GM23338 (cell line): ENCODE measurements around the gene RAB22A. TPM values are rescaled to one million over a fixed set of nuclear protein-coding genes. Genes with fewer than 3 reads are reported as not detected.

Experiments used
- ATAC-seq: fragments of 200-7000 bp; cut with Tn5 transposase; 3 replicates; pipeline ENCODE4 v1.9.1; 2020
- DNase-seq: peaks from one replicate; pipeline ENCODE4 v3.0.0-alpha.2; 2015; ENCODE audit warnings: low spot score
- H2AFZ ChIP-seq: fragments of 200-600 bp; sonication (generic); 2 replicates; pipeline ENCODE4 v1.8.0; 2016; ENCODE audit warnings: antibody characterized with exemption, mild to moderate bottlenecking, moderate library complexity
- H3F3A ChIP-seq: fragments of 200-600 bp; sonication (generic); replicated peaks from 2 replicates; pipeline ENCODE4 v1.8.0; 2017; ENCODE audit warnings: antibody characterized with exemption, mixed run types, low read depth
- H3K27ac ChIP-seq: fragments of 200-600 bp; sonication (generic); 2 replicates; pipeline ENCODE4 v1.6.1; 2016; ENCODE audit warnings: low read depth
- H3K27me3 ChIP-seq: fragments of 200-600 bp; sonication (generic); 2 replicates; pipeline ENCODE4 v1.8.0; 2016; ENCODE audit warnings: mild to moderate bottlenecking, mixed run types, moderate library complexity; ENCODE audit not compliant: insufficient read depth
- H3K36me3 ChIP-seq: fragments of 200-600 bp; sonication (generic); 2 replicates; pipeline ENCODE4 v1.8.0; 2016; ENCODE audit warnings: mild to moderate bottlenecking; ENCODE audit not compliant: insufficient read depth
- H3K4me1 ChIP-seq: fragments of 200-600 bp; sonication (generic); 2 replicates; pipeline ENCODE4 v1.8.0; 2016; ENCODE audit warnings: mild to moderate bottlenecking, moderate library complexity; ENCODE audit not compliant: insufficient read depth
- H3K4me2 ChIP-seq: fragments of 200-600 bp; sonication (generic); 2 replicates; pipeline ENCODE4 v1.7.1; 2017; ENCODE audit warnings: mixed run types
- H3K4me3 ChIP-seq: fragments of 200-600 bp; sonication (generic); 2 replicates; pipeline ENCODE4 v1.6.1; 2016; ENCODE audit warnings: mixed run types
- H3K79me2 ChIP-seq: fragments of 200-600 bp; sonication (generic); replicated peaks from 2 replicates; pipeline ENCODE4 v1.8.0; 2017; ENCODE audit warnings: mild to moderate bottlenecking; ENCODE audit not compliant: insufficient read depth
- H3K9me2 ChIP-seq: fragments of 200-600 bp; sonication (generic); 2 replicates; pipeline ENCODE4 v1.8.0; 2017; ENCODE audit not compliant: insufficient read depth
- H4K20me1 ChIP-seq: fragments of 200-600 bp; sonication (generic); replicated peaks from 2 replicates; pipeline ENCODE4 v1.8.0; 2017; ENCODE audit warnings: mild to moderate bottlenecking; ENCODE audit not compliant: insufficient read depth
- H3K27ac Mint-ChIP-seq: 2 replicates; pipeline ENCODE4 v1.8.0; 2020; ENCODE audit warnings: inconsistent platforms, mild to moderate bottlenecking, moderate library complexity, mixed read lengths
- H3K27me3 Mint-ChIP-seq: 3 replicates; pipeline ENCODE4 v1.8.0; 2022; ENCODE audit warnings: low read depth, mild to moderate bottlenecking, moderate library complexity, mixed read lengths, inconsistent platforms; ENCODE audit not compliant: insufficient read depth, poor library complexity
- H3K36me3 Mint-ChIP-seq: 3 replicates; pipeline ENCODE4 v1.8.0; 2021; ENCODE audit warnings: low read depth, mild to moderate bottlenecking, inconsistent platforms, moderate library complexity, mixed read lengths
- H3K4me1 Mint-ChIP-seq: 3 replicates; pipeline ENCODE4 v1.8.0; 2020; ENCODE audit warnings: mild to moderate bottlenecking, inconsistent platforms, mixed read lengths
- H3K4me3 Mint-ChIP-seq: 3 replicates; pipeline ENCODE4 v1.8.0; 2021; ENCODE audit warnings: moderate library complexity, mild to moderate bottlenecking, inconsistent platforms, mixed read lengths
- H3K9me3 Mint-ChIP-seq: 3 replicates; pipeline ENCODE4 v1.8.0; 2020; ENCODE audit warnings: moderate library complexity, mild to moderate bottlenecking, inconsistent platforms, mixed read lengths
- CREB1 ChIP-seq: fragments of 250-450 bp; sonication (Bioruptor Pico); IDR thresholded peaks from 2 replicates; pipeline ENCODE4 v1.5.0; 2020; ENCODE audit warnings: low read depth, mild to moderate bottlenecking, moderate library complexity
- EZH2 ChIP-seq: fragments of 200-600 bp; sonication (generic); IDR thresholded peaks from one replicate; pipeline ENCODE4 v1.8.0; 2017; ENCODE audit warnings: antibody characterized with exemption, mild to moderate bottlenecking, low read depth; ENCODE audit not compliant: unreplicated experiment
- NANOG ChIP-seq: IDR thresholded peaks from 2 replicates; pipeline ENCODE4 v1.6.1; 2016; ENCODE audit warnings: antibody characterized with exemption, borderline replicate concordance
- POLR2AphosphoS5 ChIP-seq: IDR thresholded peaks from 2 replicates; pipeline ENCODE4 v1.6.1; 2016; ENCODE audit warnings: antibody characterized with exemption, low read depth
- REST ChIP-seq: IDR thresholded peaks from one replicate; pipeline ENCODE4 v1.6.1; 2018; ENCODE audit warnings: antibody characterized with exemption; ENCODE audit not compliant: unreplicated experiment
- STAT1 ChIP-seq: IDR thresholded peaks from one replicate; pipeline ENCODE4 v1.6.1; 2016; ENCODE audit warnings: antibody characterized with exemption; ENCODE audit not compliant: unreplicated experiment
- ZNF114 ChIP-seq: fragments of 250-450 bp; sonication (Bioruptor Pico); IDR thresholded peaks from 2 replicates; pipeline ENCODE4 v1.5.0; 2020; ENCODE audit warnings: mild to moderate bottlenecking, moderate library complexity
- ZNF331 ChIP-seq: fragments of 250-450 bp; sonication (Bioruptor Pico); IDR thresholded peaks from 2 replicates; pipeline ENCODE4 v1.5.0; 2020; ENCODE audit warnings: low read depth, mild to moderate bottlenecking, moderate library complexity
- ZNF462 ChIP-seq: fragments of 250-450 bp; sonication (Bioruptor Pico); IDR thresholded peaks from 2 replicates; pipeline ENCODE4 v1.5.0; 2020; ENCODE audit warnings: mild to moderate bottlenecking, moderate library complexity
- polyA plus RNA-seq: library from polyadenylated mRNA; unstranded; fragments of >200 nt; fragmentation: Nextera tagmentation; extraction: Ambion mirVana; gene quantifications from 2 replicates; pipeline ENCODE4 v1.2.1, GENCODE V29; 2016
- total RNA-seq: library from RNA; depleted of rRNA; stranded (reverse); fragments of >200 nt; shearing (Covaris generic); gene quantifications from 2 replicates; pipeline ENCODE4 v1.2.3, GENCODE V29; 2014
- TF ChIP-seq, protein P1 (sequence below): IDR thresholded peaks from 2 replicates; pipeline ENCODE4 v1.6.1; 2016; ENCODE audit warnings: antibody characterized with exemption

RAB22A gene
- total and polyA plus RNA-seq, 2 experiments from 2014 or later = 3.3 to 6.8 TPM

DNA sequence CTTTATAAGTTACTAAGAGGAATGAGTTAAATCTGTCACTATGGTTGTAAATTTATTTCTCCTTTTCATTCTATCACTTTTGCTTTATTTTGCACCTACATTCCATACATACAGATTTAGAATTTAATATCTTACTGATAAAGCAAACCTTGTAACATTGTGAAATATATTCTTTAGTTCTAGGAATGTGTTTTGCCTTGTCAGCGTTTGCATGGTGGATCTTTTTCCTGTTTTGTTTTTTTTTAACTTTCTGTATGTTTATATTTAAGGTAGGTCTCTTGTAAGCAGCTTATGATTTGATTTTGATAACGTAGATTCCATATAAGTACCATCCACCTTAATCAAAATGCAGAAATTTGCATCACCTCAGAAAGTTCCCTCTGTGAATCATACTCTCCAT, 16.4 kb downstream of the RAB22A start:
- Mint-ChIP-seq H3K27me3 (no peaks in the 10 kb centered on the region), H3K27ac (no peak overlapping the region), H3K9me3 (no peaks in the 10 kb centered on the region), H3K36me3 (no peaks in the 10 kb centered on the region), H3K4me3 (no peak overlapping the region), H3K4me1 (peaks cover 15% of the 10 kb centered on the region)
- Histone ChIP-seq H3K27me3 (no peaks in the 10 kb centered on the region), H3F3A (0 out of 2 replicates have a peak, but pooled peaks cover 3% of the 10 kb centered on the region), H3K4me3 (no peak overlapping the region), H3K36me3 (no peaks in the 10 kb centered on the region), H3K9me2 (no peaks in the 10 kb centered on the region), H4K20me1 (no peaks in the 10 kb centered on the region; the same call in 1 of the 2 replicates), H2AFZ (no peak overlapping the region), H3K27ac (no peak overlapping the region), H3K79me2 (peaks cover 72% of the 10 kb centered on the region), H3K4me1 (peaks cover 7% of the 10 kb centered on the region; the same call in 1 of the 2 replicates), H3K4me2 (no peak overlapping the region)
- DNase-seq (no peak), ATAC-seq (no peak)
- TF ChIP-seq, protein P1, sequence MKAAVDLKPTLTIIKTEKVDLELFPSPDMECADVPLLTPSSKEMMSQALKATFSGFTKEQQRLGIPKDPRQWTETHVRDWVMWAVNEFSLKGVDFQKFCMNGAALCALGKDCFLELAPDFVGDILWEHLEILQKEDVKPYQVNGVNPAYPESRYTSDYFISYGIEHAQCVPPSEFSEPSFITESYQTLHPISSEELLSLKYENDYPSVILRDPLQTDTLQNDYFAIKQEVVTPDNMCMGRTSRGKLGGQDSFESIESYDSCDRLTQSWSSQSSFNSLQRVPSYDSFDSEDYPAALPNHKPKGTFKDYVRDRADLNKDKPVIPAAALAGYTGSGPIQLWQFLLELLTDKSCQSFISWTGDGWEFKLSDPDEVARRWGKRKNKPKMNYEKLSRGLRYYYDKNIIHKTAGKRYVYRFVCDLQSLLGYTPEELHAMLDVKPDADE = no peak
- no peak for TF ChIP-seq REST
- TF ChIP-seq STAT1 = no peak
- no peak for TF ChIP-seq NANOG
- no peak for TF ChIP-seq CREB1 (CRISPR knock-in tag)
- no peak for TF ChIP-seq ZNF114 (CRISPR knock-in tag)
- no peak for TF ChIP-seq POLR2AphosphoS5
- no peak for TF ChIP-seq EZH2
- TF ChIP-seq ZNF462 (CRISPR knock-in tag) = no peak
- no peak for TF ChIP-seq ZNF331 (CRISPR knock-in tag)
